CD14-positive monocyte (primary cell): ENCODE data around the gene WNT9B. TPM values are rescaled to one million over a fixed set of nuclear protein-coding genes. Genes with fewer than 3 reads are reported as not detected.

Source experiments
- DNase-seq, 3 donors: peaks; one replicate each; pipeline ENCODE4 v3.0.0-alpha.2; 2011 to 2022
- H2AFZ ChIP-seq: 2 replicates; pipeline ENCODE4 v1.6.0; 2012; ENCODE audit warnings: mild to moderate bottlenecking, low read depth, low read length, inconsistent platforms; ENCODE audit not compliant: insufficient read depth, poor library complexity, severe bottlenecking
- H3K27ac ChIP-seq, 2 donors: 1 replicate in 1 of 2; 2 replicates in 1 of 2; pipeline ENCODE4 v1.5.1; 2012 to 2013; ENCODE audit warnings: low read length in 2 of 2, control low read depth in 1 of 2, inconsistent platforms in 1 of 2, low read depth in 1 of 2, mild to moderate bottlenecking in 1 of 2
- H3K27me3 ChIP-seq, 2 donors: one replicate each; pipeline versions ENCODE4 v1.6.0 to v1.6.1; 2011 to 2013; ENCODE audit warnings: low read length in 2 of 2; ENCODE audit not compliant: control insufficient read depth in 2 of 2, insufficient read depth in 2 of 2
- H3K36me3 ChIP-seq, 2 donors: replicated peaks in 1 of 2; 1 replicate in 1 of 2; 2 replicates in 1 of 2; pipeline versions ENCODE4 v1.5.1 to v1.6.1; 2012 to 2013; ENCODE audit warnings: low read length in 2 of 2, control low read depth in 1 of 2, inconsistent platforms in 1 of 2, mild to moderate bottlenecking in 1 of 2; ENCODE audit not compliant: insufficient read depth in 2 of 2, control insufficient read depth in 1 of 2
- H3K4me1 ChIP-seq, 2 donors: 1 replicate in 1 of 2; 2 replicates in 1 of 2; pipeline versions ENCODE4 v1.5.1 to v1.6.1; 2012 to 2013; ENCODE audit warnings: low read length in 2 of 2, control low read depth in 1 of 2, inconsistent platforms in 1 of 2, mild to moderate bottlenecking in 1 of 2, moderate library complexity in 1 of 2; ENCODE audit not compliant: insufficient read depth in 2 of 2, control insufficient read depth in 1 of 2
- H3K4me2 ChIP-seq: replicated peaks from 2 replicates; pipeline ENCODE3; 2012; ENCODE audit warnings: low read length, moderate library complexity, mild to moderate bottlenecking; ENCODE audit not compliant: poor library complexity, severe bottlenecking; ENCODE audit errors: extremely low read depth
- H3K4me3 ChIP-seq, 3 experiments: fragments of 200-600 bp in 1 of 3; sonication (generic) in 1 of 3; replicated peaks in 1 of 3; 1 replicate in 2 of 3; 2 replicates in 1 of 3; pipeline ENCODE4 v1.5.1; 2011 to 2013; ENCODE audit warnings: low read length in 3 of 3, mild to moderate bottlenecking in 3 of 3, control low read depth in 2 of 3, low read depth in 2 of 3, inconsistent platforms in 1 of 3, moderate library complexity in 1 of 3
- H3K79me2 ChIP-seq: 2 replicates; pipeline ENCODE4 v1.6.0; 2012; ENCODE audit warnings: mild to moderate bottlenecking, control low read depth, inconsistent platforms, low read length, moderate library complexity; ENCODE audit not compliant: insufficient read depth
- H3K9ac ChIP-seq: 2 replicates; pipeline ENCODE4 v1.6.0; 2017; ENCODE audit warnings: low read length, mild to moderate bottlenecking; ENCODE audit not compliant: insufficient read depth, poor library complexity, severe bottlenecking
- H3K9me3 ChIP-seq, 2 donors: replicated peaks in 1 of 2; 1 replicate in 1 of 2; 2 replicates in 1 of 2; pipeline versions ENCODE4 v1.5.1 to v1.6.1; 2012 to 2013; ENCODE audit warnings: low read length in 2 of 2, control low read depth in 1 of 2; ENCODE audit not compliant: control insufficient read depth in 1 of 2, insufficient read depth in 1 of 2
- H4K20me1 ChIP-seq: 2 replicates; pipeline ENCODE4 v1.6.0; 2012; ENCODE audit warnings: mild to moderate bottlenecking, low read length, control low read depth, moderate library complexity; ENCODE audit not compliant: insufficient read depth
- H3K27ac Mint-ChIP-seq, 7 donors: one replicate each; pipeline ENCODE4 v1.8.0; 2020; ENCODE audit warnings: mild to moderate bottlenecking in 7 of 7, mixed read lengths in 7 of 7, moderate library complexity in 6 of 7, inconsistent platforms in 2 of 7
- H3K27me3 Mint-ChIP-seq, 3 donors: one replicate each; pipeline ENCODE4 v1.8.0; 2021 to 2022; ENCODE audit warnings: low read depth in 3 of 3, mild to moderate bottlenecking in 3 of 3, mixed read lengths in 3 of 3, moderate library complexity in 3 of 3, inconsistent platforms in 1 of 3
- H3K36me3 Mint-ChIP-seq, 2 donors: one replicate each; pipeline ENCODE4 v1.8.0; 2020; ENCODE audit warnings: mixed read lengths in 2 of 2, inconsistent platforms in 1 of 2, mild to moderate bottlenecking in 1 of 2
- H3K4me1 Mint-ChIP-seq: one replicate; pipeline ENCODE4 v1.8.0; 2020; ENCODE audit warnings: mild to moderate bottlenecking, mixed read lengths
- H3K4me3 Mint-ChIP-seq, 2 donors: one replicate each; pipeline ENCODE4 v1.8.0; 2020; ENCODE audit warnings: mild to moderate bottlenecking in 2 of 2, mixed read lengths in 2 of 2, moderate library complexity in 1 of 2
- H3K9me3 Mint-ChIP-seq, 7 donors: one replicate each; pipeline ENCODE4 v1.8.0; 2020 to 2022; ENCODE audit warnings: mixed read lengths in 7 of 7, mild to moderate bottlenecking in 6 of 7, moderate library complexity in 6 of 7, inconsistent platforms in 2 of 7
- CTCF ChIP-seq: fragments of 200-600 bp; IDR thresholded peaks from one replicate; pipeline ENCODE4 v1.8.0; 2022; ENCODE audit warnings: antibody characterized with exemption, mild to moderate bottlenecking
- WGBS: methylation state at CpG from one replicate; pipeline ENCODE4 v1.1.5; 2013; ENCODE audit warnings: missing lambda C conversion rate; ENCODE audit not compliant: insufficient coverage; 5-methylcytosine and 5-hydroxymethylcytosine counted together
- intact Hi-C, 2 donors: fragments of 100-400 bp; cut with micrococcal nuclease; formaldehyde crosslinking; loops; one replicate each; pipeline versions ENCODE4 v1.15.0 to v1.15.1; 2023
- polyA plus RNA-seq, 3 donors: library from polyadenylated mRNA; depleted of rRNA in 1 of 3; unstranded in 2 of 3; stranded (reverse) in 1 of 3; fragments of 300-500 nt in 2 of 3; fragments of >200 nt in 1 of 3; fragmentation: Illumina TruSeq in 2 of 3; gene quantifications; 1 replicate in 2 of 3; 2 replicates in 1 of 3; pipeline ENCODE4 v1.2.3, GENCODE V29; 2012 to 2021

The WNT9B gene
- polyA plus RNA-seq, 3 donors: 0.19 TPM; not detected in 2

GRCh38 chr17:46916623-46917022 is 65.2 kb downstream of the WNT9B start:
- Histone ChIP-seq H3K79me2 (no peaks in the 10 kb centered on the region), H3K4me1 (no peaks in the 10 kb centered on the region), H3K36me3 (no peaks in the 10 kb centered on the region), H3K9me3 (no peaks in the 10 kb centered on the region), H3K4me2 (no peak overlapping the region), H2AFZ (no peak overlapping the region), H3K9ac (no peak overlapping the region), H4K20me1 (no peaks in the 10 kb centered on the region), H3K27me3 (no peaks in the 10 kb centered on the region), H3K27ac (no peak overlapping the region), H3K4me3 (no peak overlapping the region)
- H3K36me3 Mint-ChIP-seq: no peaks in the 10 kb centered on the region
- H3K9me3 Mint-ChIP-seq: no peaks in the 10 kb centered on the region
- intact Hi-C loops: no loop called here
- H3K27ac Mint-ChIP-seq: no peak overlapping the region
- TF ChIP-seq CTCF: no peak
- H3K27me3 Mint-ChIP-seq: peaks cover 2 to 14% (median 4%) of the 10 kb centered on the region in 3 donors
- H3K4me3 Mint-ChIP-seq: no peak overlapping the region
- DNase-seq: no peak
- no peaks in the 10 kb centered on the region for H3K4me1 Mint-ChIP-seq
- no CpG with 5 or more reads among the region's 3 CpGs for WGBS

GRCh38 chr17:46917041-46917440 is 65.7 kb downstream of the WNT9B start:
- Mint-ChIP-seq H3K36me3 (no peaks in the 10 kb centered on the region), H3K9me3 (peaks cover 0 to 4% (median 2%) of the 10 kb centered on the region in 7 donors), H3K27ac (no peak overlapping the region), H3K4me1 (no peaks in the 10 kb centered on the region), H3K4me3 (no peak overlapping the region), H3K27me3 (peaks cover under 1 to 14% (median 4%) of the 10 kb centered on the region in 3 donors)
- Histone ChIP-seq H3K36me3 (no peaks in the 10 kb centered on the region), H3K9me3 (no peaks in the 10 kb centered on the region), H3K4me1 (no peaks in the 10 kb centered on the region), H3K27me3 (no peaks in the 10 kb centered on the region), H3K4me3 (no peak overlapping the region), H3K4me2 (no peak overlapping the region), H3K27ac (no peak overlapping the region), H2AFZ (no peak overlapping the region), H3K79me2 (no peaks in the 10 kb centered on the region), H3K9ac (no peak overlapping the region), H4K20me1 (no peaks in the 10 kb centered on the region)
- no peak for DNase-seq
- TF ChIP-seq CTCF: no peak
- intact Hi-C loops: no loop called here
